ENCODE results near the gene PPP6R1.
A peak's percentile ranks its signal among the peaks of the same experiment; 100 is the strongest.

Gene PPP6R1

GRCh38 chr19:55224038-55224665, 34.7 kb downstream of the PPP6R1 start:
- H3K79me2 ChIP-seq (ENCODE audit: control insufficient read depth, insufficient read depth, low read length, poor library complexity) = no peaks in the 10 kb centered on the region
- DNase-seq = no peak

GRCh38 chr19:55223291-55224037, 35.4 kb downstream of the PPP6R1 start:
- Histone ChIP-seq H3K4me2 (ENCODE audit: low read length) (no peak overlapping the region), H3K27me3 (ENCODE audit: insufficient read depth, low read length) (no peaks in the 10 kb centered on the region), H3K4ac (ENCODE audit: low read depth, low read length) (no peak overlapping the region), H3K79me2 (ENCODE audit: control insufficient read depth, insufficient read depth, low read length, poor library complexity) (no peaks in the 10 kb centered on the region), H3K79me1 (ENCODE audit: low read length) (no peaks in the 10 kb centered on the region), H3K9ac (ENCODE audit: low read length) (no peak overlapping the region), H4K8ac (ENCODE audit: low read depth, low read length) (no peak overlapping the region), H3K18ac (ENCODE audit: low read length) (no peak overlapping the region), H4K12ac (ENCODE audit: low read depth, low read length) (no peak overlapping the region), H2BK12ac (ENCODE audit: low read length) (no peak overlapping the region), H2AK5ac (ENCODE audit: low read length) (no peak overlapping the region), H3K14ac (ENCODE audit: low read length) (no peak overlapping the region), H2AFZ (ENCODE audit: insufficient read depth, low read length, poor library complexity) (no peak overlapping the region), H3K9me3 (ENCODE audit: insufficient read depth, low read depth, low read length) (peaks cover 3% of the 10 kb centered on the region), H3K27ac (ENCODE audit: low read depth, low read length) (no peak overlapping the region), H3K4me3 (ENCODE audit: low read depth, low read length) (no peak overlapping the region), H3K36me3 (ENCODE audit: control insufficient read depth in 1 of 2, insufficient read depth in 2 of 2, low read length in 2 of 2) (peaks cover 22 to 24% of the 10 kb centered on the region in 2 experiments), H3K23ac (ENCODE audit: low read length) (no peak overlapping the region), H4K91ac (ENCODE audit: low read depth, low read length) (no peak overlapping the region), H3K4me1 (ENCODE audit: control insufficient read depth in 1 of 2, insufficient read depth in 2 of 2, low read length in 2 of 2) (no peaks in the 10 kb centered on the region), H2BK5ac (ENCODE audit: low read depth, low read length, poor library complexity) (no peak overlapping the region), H2BK120ac (ENCODE audit: insufficient read depth, low read length, poor library complexity) (no peak overlapping the region)
- no CpG with 5 or more reads among the region's 17 CpGs for WGBS (ENCODE audit: extremely low coverage, insufficient coverage, insufficient read length)
- DNase-seq = peak in 1 of 2 donors; percentile 45

More at GRCh38 chr19:55224038-55224665, 34.7 kb downstream of the PPP6R1 start:
- H2AFZ ChIP-seq (ENCODE audit: insufficient read depth, low read length, poor library complexity) = no peak overlapping the region
- H3K36me3 ChIP-seq (ENCODE audit: control insufficient read depth in 1 of 2, insufficient read depth in 2 of 2, low read length in 2 of 2) = peaks cover 28 to 31% of the 10 kb centered on the region in 2 experiments
- no peaks in the 10 kb centered on the region for H3K27me3 ChIP-seq (ENCODE audit: insufficient read depth, low read length)
- H3K18ac ChIP-seq (ENCODE audit: low read length) = no peak overlapping the region
- H3K23ac ChIP-seq (ENCODE audit: low read length) = no peak overlapping the region
- no peak overlapping the region for H3K4me3 ChIP-seq (ENCODE audit: low read depth, low read length)
- no peak overlapping the region for H3K4ac ChIP-seq (ENCODE audit: low read depth, low read length)
- WGBS (ENCODE audit: extremely low coverage, insufficient coverage, insufficient read length) = no CpG with 5 or more reads among the region's 26 CpGs
- peaks cover 3% of the 10 kb centered on the region for H3K9me3 ChIP-seq (ENCODE audit: insufficient read depth, low read depth, low read length)
- no peaks in the 10 kb centered on the region for H3K4me1 ChIP-seq (ENCODE audit: control insufficient read depth in 1 of 2, insufficient read depth in 2 of 2, low read length in 2 of 2)
- H4K8ac ChIP-seq (ENCODE audit: low read depth, low read length) = no peak overlapping the region
- H3K14ac ChIP-seq (ENCODE audit: low read length) = no peak overlapping the region
- H3K27ac ChIP-seq (ENCODE audit: low read depth, low read length) = no peak overlapping the region
- no peak overlapping the region for H2BK120ac ChIP-seq (ENCODE audit: insufficient read depth, low read length, poor library complexity)
- no peaks in the 10 kb centered on the region for H3K79me1 ChIP-seq (ENCODE audit: low read length)
- H4K12ac ChIP-seq (ENCODE audit: low read depth, low read length) = no peak overlapping the region
- no peak overlapping the region for H2BK5ac ChIP-seq (ENCODE audit: low read depth, low read length, poor library complexity)
- H4K91ac ChIP-seq (ENCODE audit: low read depth, low read length) = no peak overlapping the region
- H2BK12ac ChIP-seq (ENCODE audit: low read length) = no peak overlapping the region
- H3K9ac ChIP-seq (ENCODE audit: low read length) = no peak overlapping the region
- no peak overlapping the region for H3K4me2 ChIP-seq (ENCODE audit: low read length)
- H2AK5ac ChIP-seq (ENCODE audit: low read length) = no peak overlapping the region

GRCh38 chr19:55220525-55220924, 38.3 kb downstream of the PPP6R1 start:
- no peak for DNase-seq
- H2BK5ac ChIP-seq (ENCODE audit: low read depth, low read length, poor library complexity) = no peak overlapping the region
- H3K18ac ChIP-seq (ENCODE audit: low read length) = no peak overlapping the region
- no peak overlapping the region for H2AK5ac ChIP-seq (ENCODE audit: low read length)
- H3K9me3 ChIP-seq (ENCODE audit: insufficient read depth, low read depth, low read length) = peaks cover 3% of the 10 kb centered on the region
- peaks cover 0 to 6% of the 10 kb centered on the region in 2 experiments for H3K36me3 ChIP-seq (ENCODE audit: control insufficient read depth in 1 of 2, insufficient read depth in 2 of 2, low read length in 2 of 2)
- no peak overlapping the region for H3K4me2 ChIP-seq (ENCODE audit: low read length)
- H4K8ac ChIP-seq (ENCODE audit: low read depth, low read length) = no peak overlapping the region
- no peak overlapping the region for H2BK120ac ChIP-seq (ENCODE audit: insufficient read depth, low read length, poor library complexity)
- no peak overlapping the region for H3K9ac ChIP-seq (ENCODE audit: low read length)
- no peak overlapping the region for H4K91ac ChIP-seq (ENCODE audit: low read depth, low read length)
- no peak overlapping the region for H3K14ac ChIP-seq (ENCODE audit: low read length)
- no peak overlapping the region for H3K4me3 ChIP-seq (ENCODE audit: low read depth, low read length)
- no peak overlapping the region for H3K4ac ChIP-seq (ENCODE audit: low read depth, low read length)
- no peak overlapping the region for H4K12ac ChIP-seq (ENCODE audit: low read depth, low read length)
- H3K23ac ChIP-seq (ENCODE audit: low read length) = no peak overlapping the region
- no peaks in the 10 kb centered on the region for H3K27me3 ChIP-seq (ENCODE audit: insufficient read depth, low read length)
- H3K79me2 ChIP-seq (ENCODE audit: control insufficient read depth, insufficient read depth, low read length, poor library complexity) = no peaks in the 10 kb centered on the region
- no peak overlapping the region for H3K27ac ChIP-seq (ENCODE audit: low read depth, low read length)
- peaks cover 3% of the 10 kb centered on the region for H3K79me1 ChIP-seq (ENCODE audit: low read length)
- H2BK12ac ChIP-seq (ENCODE audit: low read length) = no peak overlapping the region
- WGBS (ENCODE audit: extremely low coverage, insufficient coverage, insufficient read length) = no CpG with 5 or more reads among the region's 9 CpGs
- no peak overlapping the region for H2AFZ ChIP-seq (ENCODE audit: insufficient read depth, low read length, poor library complexity)
- peaks cover 5 to 6% of the 10 kb centered on the region in 2 experiments for H3K4me1 ChIP-seq (ENCODE audit: control insufficient read depth in 1 of 2, insufficient read depth in 2 of 2, low read length in 2 of 2)

- Histone ChIP-seq H4K8ac (ENCODE audit: low read depth, low read length) (no peak overlapping the region), H3K9ac (ENCODE audit: low read length) (no peak overlapping the region), H2AFZ (ENCODE audit: insufficient read depth, low read length, poor library complexity) (peak overlapping the region; percentile 40), H2BK12ac (ENCODE audit: low read length) (no peak overlapping the region), H3K4ac (ENCODE audit: low read depth, low read length) (no peak overlapping the region), H3K79me1 (ENCODE audit: low read length) (peaks cover 3% of the 10 kb centered on the region), H3K4me2 (ENCODE audit: low read length) (peak overlapping the region; percentile 69), H3K18ac (ENCODE audit: low read length) (no peak overlapping the region), H3K27ac (ENCODE audit: low read depth, low read length) (peak overlapping the region; percentile 30), H2AK5ac (ENCODE audit: low read length) (no peak overlapping the region), H4K12ac (ENCODE audit: low read depth, low read length) (no peak overlapping the region), H3K23ac (ENCODE audit: low read length) (no peak overlapping the region), H3K27me3 (ENCODE audit: insufficient read depth, low read length) (no peaks in the 10 kb centered on the region), H3K36me3 (ENCODE audit: control insufficient read depth in 1 of 2, insufficient read depth in 2 of 2, low read length in 2 of 2) (no peaks in the 10 kb centered on the region), H2BK120ac (ENCODE audit: insufficient read depth, low read length, poor library complexity) (peak overlapping the region; percentile 7), H4K91ac (ENCODE audit: low read depth, low read length) (no peak overlapping the region), H3K4me1 (ENCODE audit: control insufficient read depth in 1 of 2, insufficient read depth in 2 of 2, low read length in 2 of 2) (peaks cover 5 to 6% of the 10 kb centered on the region in 2 experiments), H3K79me2 (ENCODE audit: control insufficient read depth, insufficient read depth, low read length, poor library complexity) (no peaks in the 10 kb centered on the region), H2BK5ac (ENCODE audit: low read depth, low read length, poor library complexity) (peak overlapping the region; percentile 4), H3K14ac (ENCODE audit: low read length) (peak overlapping the region; percentile 8), H3K4me3 (ENCODE audit: low read depth, low read length) (peak overlapping the region; percentile 62), H3K9me3 (ENCODE audit: insufficient read depth, low read depth, low read length) (peaks cover 6% of the 10 kb centered on the region)
- DNase-seq = peak; percentile 94 to 95
- WGBS (ENCODE audit: extremely low coverage, insufficient coverage, insufficient read length) = no CpG with 5 or more reads among the region's 36 CpGs
Observed at GRCh38 chr19:55216461-55217198, 42.2 kb downstream of the PPP6R1 start.

All from trophoblast cell (in vitro differentiated cells and primary cell).